HEK293 (cell line): ENCODE results near the gene M1AP.

Source experiments
- ATF2 ChIP-seq: fragments of 450-650 bp; formaldehyde crosslinking; IDR thresholded peaks from 2 replicates; pipeline ENCODE4 v1.5.1; 2016; ENCODE audit warnings: missing biosample characterization, missing genetic modification characterization, low read depth
- GLIS1 ChIP-seq: fragments of 450-650 bp; formaldehyde crosslinking; IDR thresholded peaks from 2 replicates; pipeline ENCODE4 v1.5.1; 2016; ENCODE audit warnings: missing biosample characterization, missing genetic modification characterization
- MZF1 ChIP-seq: fragments of 450-650 bp; formaldehyde crosslinking; IDR thresholded peaks from 2 replicates; pipeline ENCODE4 v1.5.1; 2017; ENCODE audit warnings: missing biosample characterization, missing genetic modification characterization, borderline replicate concordance
- PRDM10 ChIP-seq: fragments of 450-650 bp; formaldehyde crosslinking; IDR thresholded peaks from 2 replicates; pipeline ENCODE4 v1.5.1; 2016; ENCODE audit warnings: missing biosample characterization, missing genetic modification characterization
- ZBTB21 ChIP-seq: fragments of 450-650 bp; formaldehyde crosslinking; IDR thresholded peaks from 2 replicates; pipeline ENCODE4 v1.5.1; 2017; ENCODE audit warnings: missing biosample characterization, missing genetic modification characterization
- ZNF10 ChIP-seq: fragments of 450-650 bp; formaldehyde crosslinking; IDR thresholded peaks from 2 replicates; pipeline ENCODE4 v1.5.1; 2017; ENCODE audit warnings: missing biosample characterization, missing genetic modification characterization
- ZNF155 ChIP-seq: fragments of 450-650 bp; formaldehyde crosslinking; IDR thresholded peaks from 2 replicates; pipeline ENCODE4 v1.5.1; 2016; ENCODE audit warnings: missing biosample characterization, missing genetic modification characterization
- ZNF184 ChIP-seq: fragments of 450-650 bp; IDR thresholded peaks from 2 replicates; pipeline ENCODE4 v1.5.1; 2018; ENCODE audit warnings: missing biosample characterization, mild to moderate bottlenecking, missing genetic modification characterization
- ZNF202 ChIP-seq: fragments of 450-650 bp; formaldehyde crosslinking; IDR thresholded peaks from 2 replicates; pipeline ENCODE4 v1.5.1; 2016; ENCODE audit warnings: missing biosample characterization, missing genetic modification characterization, borderline replicate concordance
- ZNF239 ChIP-seq: fragments of 450-650 bp; formaldehyde crosslinking; IDR thresholded peaks from 2 replicates; pipeline ENCODE4 v1.5.1; 2016; ENCODE audit warnings: missing biosample characterization, missing genetic modification characterization
- ZNF24 ChIP-seq: fragments of 450-650 bp; formaldehyde crosslinking; IDR thresholded peaks from 2 replicates; pipeline ENCODE4 v1.5.1; 2016; ENCODE audit warnings: missing biosample characterization, missing genetic modification characterization
- ZNF501 ChIP-seq: fragments of 450-650 bp; formaldehyde crosslinking; IDR thresholded peaks from 2 replicates; pipeline ENCODE4 v1.5.1; 2016; ENCODE audit warnings: missing biosample characterization, missing genetic modification characterization
- ZNF610 ChIP-seq: fragments of 450-650 bp; formaldehyde crosslinking; IDR thresholded peaks from 2 replicates; pipeline ENCODE4 v1.5.1; 2016; ENCODE audit warnings: missing biosample characterization, missing genetic modification characterization, borderline replicate concordance
- ZSCAN30 ChIP-seq: fragments of 450-650 bp; IDR thresholded peaks from 2 replicates; pipeline ENCODE4 v1.5.1; 2018; ENCODE audit warnings: missing biosample characterization, mild to moderate bottlenecking, missing genetic modification characterization, moderate library complexity
- TF ChIP-seq, protein P1 (sequence below): fragments of 450-650 bp; formaldehyde crosslinking; IDR thresholded peaks from 2 replicates; pipeline ENCODE4 v1.5.1; 2016; ENCODE audit warnings: missing biosample characterization, missing genetic modification characterization
- TF ChIP-seq, protein P2 (sequence below): fragments of 450-650 bp; formaldehyde crosslinking; IDR thresholded peaks from 2 replicates; pipeline ENCODE4 v1.5.1; 2017; ENCODE audit warnings: missing biosample characterization, missing genetic modification characterization
- TF ChIP-seq, protein P3 (sequence below): fragments of 450-650 bp; formaldehyde crosslinking; IDR thresholded peaks from 2 replicates; pipeline ENCODE4 v1.5.1; 2016; ENCODE audit warnings: missing biosample characterization, missing genetic modification characterization
- TF ChIP-seq, protein P4 (sequence below): fragments of 450-650 bp; formaldehyde crosslinking; IDR thresholded peaks from 2 replicates; pipeline ENCODE4 v1.5.1; 2016; ENCODE audit warnings: missing biosample characterization, missing genetic modification characterization

Gene M1AP

GRCh38 chr2:74507926-74508520 is 140.1 kb downstream of the M1AP start (continued):
- TF ChIP-seq, protein P1, sequence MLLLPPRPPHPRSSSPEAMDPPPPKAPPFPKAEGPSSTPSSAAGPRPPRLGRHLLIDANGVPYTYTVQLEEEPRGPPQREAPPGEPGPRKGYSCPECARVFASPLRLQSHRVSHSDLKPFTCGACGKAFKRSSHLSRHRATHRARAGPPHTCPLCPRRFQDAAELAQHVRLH = 0 out of 2 replicates have a peak, but pooled peaks have one; percentile 9
- TF ChIP-seq ZNF24 (0 out of 2 replicates have a peak, but pooled peaks have one; percentile 23), GLIS1 (peak; percentile 85), ZNF202 (tag by site-specific recombination) (no peak), ZNF184 (tag by site-specific recombination) (0 out of 2 replicates have a peak, but pooled peaks have one; percentile 18), ZNF239 (tag by site-specific recombination) (no peak), PRDM10 (peak; percentile 79), ZNF610 (tag by site-specific recombination) (0 out of 2 replicates have a peak, but pooled peaks have one; percentile 17), MZF1 (tag by site-specific recombination) (no peak), ZNF501 (tag by site-specific recombination) (no peak), ATF2 (tag by site-specific recombination) (no peak), ZBTB21 (tag by site-specific recombination) (peak; percentile 20; the same call in 1 of the 2 replicates), ZNF10 (tag by site-specific recombination) (0 out of 2 replicates have a peak, but pooled peaks have one; percentile 17), ZNF155 (tag by site-specific recombination) (no peak), ZSCAN30 (tag by site-specific recombination) (no peak)
- TF ChIP-seq, protein P2, sequence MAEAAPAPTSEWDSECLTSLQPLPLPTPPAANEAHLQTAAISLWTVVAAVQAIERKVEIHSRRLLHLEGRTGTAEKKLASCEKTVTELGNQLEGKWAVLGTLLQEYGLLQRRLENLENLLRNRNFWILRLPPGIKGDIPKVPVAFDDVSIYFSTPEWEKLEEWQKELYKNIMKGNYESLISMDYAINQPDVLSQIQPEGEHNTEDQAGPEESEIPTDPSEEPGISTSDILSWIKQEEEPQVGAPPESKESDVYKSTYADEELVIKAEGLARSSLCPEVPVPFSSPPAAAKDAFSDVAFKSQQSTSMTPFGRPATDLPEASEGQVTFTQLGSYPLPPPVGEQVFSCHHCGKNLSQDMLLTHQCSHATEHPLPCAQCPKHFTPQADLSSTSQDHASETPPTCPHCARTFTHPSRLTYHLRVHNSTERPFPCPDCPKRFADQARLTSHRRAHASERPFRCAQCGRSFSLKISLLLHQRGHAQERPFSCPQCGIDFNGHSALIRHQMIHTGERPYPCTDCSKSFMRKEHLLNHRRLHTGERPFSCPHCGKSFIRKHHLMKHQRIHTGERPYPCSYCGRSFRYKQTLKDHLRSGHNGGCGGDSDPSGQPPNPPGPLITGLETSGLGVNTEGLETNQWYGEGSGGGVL (tag by site-specific recombination) = peak; percentile 61
- TF ChIP-seq, protein P3, sequence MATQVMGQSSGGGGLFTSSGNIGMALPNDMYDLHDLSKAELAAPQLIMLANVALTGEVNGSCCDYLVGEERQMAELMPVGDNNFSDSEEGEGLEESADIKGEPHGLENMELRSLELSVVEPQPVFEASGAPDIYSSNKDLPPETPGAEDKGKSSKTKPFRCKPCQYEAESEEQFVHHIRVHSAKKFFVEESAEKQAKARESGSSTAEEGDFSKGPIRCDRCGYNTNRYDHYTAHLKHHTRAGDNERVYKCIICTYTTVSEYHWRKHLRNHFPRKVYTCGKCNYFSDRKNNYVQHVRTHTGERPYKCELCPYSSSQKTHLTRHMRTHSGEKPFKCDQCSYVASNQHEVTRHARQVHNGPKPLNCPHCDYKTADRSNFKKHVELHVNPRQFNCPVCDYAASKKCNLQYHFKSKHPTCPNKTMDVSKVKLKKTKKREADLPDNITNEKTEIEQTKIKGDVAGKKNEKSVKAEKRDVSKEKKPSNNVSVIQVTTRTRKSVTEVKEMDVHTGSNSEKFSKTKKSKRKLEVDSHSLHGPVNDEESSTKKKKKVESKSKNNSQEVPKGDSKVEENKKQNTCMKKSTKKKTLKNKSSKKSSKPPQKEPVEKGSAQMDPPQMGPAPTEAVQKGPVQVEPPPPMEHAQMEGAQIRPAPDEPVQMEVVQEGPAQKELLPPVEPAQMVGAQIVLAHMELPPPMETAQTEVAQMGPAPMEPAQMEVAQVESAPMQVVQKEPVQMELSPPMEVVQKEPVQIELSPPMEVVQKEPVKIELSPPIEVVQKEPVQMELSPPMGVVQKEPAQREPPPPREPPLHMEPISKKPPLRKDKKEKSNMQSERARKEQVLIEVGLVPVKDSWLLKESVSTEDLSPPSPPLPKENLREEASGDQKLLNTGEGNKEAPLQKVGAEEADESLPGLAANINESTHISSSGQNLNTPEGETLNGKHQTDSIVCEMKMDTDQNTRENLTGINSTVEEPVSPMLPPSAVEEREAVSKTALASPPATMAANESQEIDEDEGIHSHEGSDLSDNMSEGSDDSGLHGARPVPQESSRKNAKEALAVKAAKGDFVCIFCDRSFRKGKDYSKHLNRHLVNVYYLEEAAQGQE (tag by site-specific recombination) = no peak
- TF ChIP-seq, protein P4, sequence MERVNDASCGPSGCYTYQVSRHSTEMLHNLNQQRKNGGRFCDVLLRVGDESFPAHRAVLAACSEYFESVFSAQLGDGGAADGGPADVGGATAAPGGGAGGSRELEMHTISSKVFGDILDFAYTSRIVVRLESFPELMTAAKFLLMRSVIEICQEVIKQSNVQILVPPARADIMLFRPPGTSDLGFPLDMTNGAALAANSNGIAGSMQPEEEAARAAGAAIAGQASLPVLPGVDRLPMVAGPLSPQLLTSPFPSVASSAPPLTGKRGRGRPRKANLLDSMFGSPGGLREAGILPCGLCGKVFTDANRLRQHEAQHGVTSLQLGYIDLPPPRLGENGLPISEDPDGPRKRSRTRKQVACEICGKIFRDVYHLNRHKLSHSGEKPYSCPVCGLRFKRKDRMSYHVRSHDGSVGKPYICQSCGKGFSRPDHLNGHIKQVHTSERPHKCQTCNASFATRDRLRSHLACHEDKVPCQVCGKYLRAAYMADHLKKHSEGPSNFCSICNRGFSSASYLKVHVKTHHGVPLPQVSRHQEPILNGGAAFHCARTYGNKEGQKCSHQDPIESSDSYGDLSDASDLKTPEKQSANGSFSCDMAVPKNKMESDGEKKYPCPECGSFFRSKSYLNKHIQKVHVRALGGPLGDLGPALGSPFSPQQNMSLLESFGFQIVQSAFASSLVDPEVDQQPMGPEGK = peak; percentile 78
